Tongue (tissue), 2 donors: Measurements from ENCODE around the gene ACLY. TPM values are rescaled to one million over a fixed set of nuclear protein-coding genes. Genes with fewer than 3 reads are reported as not detected.
A peak's percentile ranks its signal among the peaks of the same experiment; 100 is the strongest.
"Not testable (repeated sequence)": the region's sequence is repeated elsewhere in the genome, so short reads cannot be mapped to it uniquely, and the experiment has no call there.

ENCODE experiments used
- DNase-seq: peaks from one replicate; pipeline ENCODE4 v3.0.0-alpha.2; 2015
- total RNA-seq: library from RNA; depleted of rRNA; stranded (reverse); fragments of >200 nt; gene quantifications from one replicate; pipeline ENCODE4 v1.2.3, GENCODE V29; 2014

Gene ACLY
- total RNA-seq, 1 donor from 2014 or later = 58.4 TPM

GRCh38 chr17:41939693-41940090, 20.9 kb upstream of the ACLY start:
- no peak for DNase-seq

GRCh38 chr17:41939044-41939692, 20.4 kb upstream of the ACLY start:
- DNase-seq = no peak

DNA sequence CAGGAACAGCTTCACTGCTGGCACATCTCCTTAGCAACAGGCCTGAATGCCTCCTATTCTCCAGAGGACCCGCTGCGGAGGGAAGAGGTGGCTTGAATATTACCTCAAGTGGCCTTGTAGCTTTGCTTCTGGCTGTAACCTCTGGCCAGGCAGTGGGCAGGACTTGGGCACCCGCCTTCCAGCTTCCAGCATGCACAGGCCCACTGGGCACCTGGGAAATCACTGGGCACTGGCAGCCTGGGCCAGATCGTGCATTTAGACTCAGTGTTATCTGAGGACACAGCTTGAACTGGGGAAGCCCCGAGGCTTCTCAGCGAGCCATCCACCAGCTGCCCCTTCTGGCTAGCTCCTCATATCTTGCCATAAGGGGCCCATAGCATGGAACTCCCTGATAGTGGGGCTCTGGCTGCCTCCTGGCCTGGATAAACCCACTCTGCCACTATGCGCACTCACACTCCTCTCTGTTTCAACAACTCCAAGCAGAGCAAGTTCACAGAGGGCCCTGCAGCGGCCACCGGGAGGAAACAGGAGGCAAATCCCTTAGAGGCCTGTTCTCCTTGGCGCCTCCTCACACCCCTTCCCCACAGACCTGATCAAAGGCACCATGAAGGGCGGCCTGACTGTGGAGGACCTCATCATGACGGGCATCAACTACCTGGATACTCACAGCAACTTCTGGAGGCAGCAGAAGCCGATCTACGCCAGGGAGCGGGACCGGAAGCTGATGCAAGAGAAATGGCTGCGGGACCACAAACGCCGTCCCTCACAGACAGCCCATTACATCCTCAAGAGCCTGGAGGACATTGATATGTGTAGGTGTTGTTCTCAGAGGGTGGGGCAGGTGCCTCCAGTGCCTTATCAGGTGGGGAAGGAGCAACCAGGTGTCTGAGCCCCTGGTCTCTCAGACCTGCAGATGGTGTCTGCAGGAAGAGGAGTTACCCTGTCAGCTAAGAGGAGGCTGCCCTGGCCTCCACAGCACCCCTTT, 19.5 kb upstream of the ACLY start:
- no peak for DNase-seq

- DNase-seq = no peak
These were observed 16.9 kb upstream of the ACLY start for GRCh38 chr17:41935641-41936040.

GRCh38 chr17:41932816-41933389, 14.2 kb upstream of the ACLY start:
- no peak for DNase-seq

DNA sequence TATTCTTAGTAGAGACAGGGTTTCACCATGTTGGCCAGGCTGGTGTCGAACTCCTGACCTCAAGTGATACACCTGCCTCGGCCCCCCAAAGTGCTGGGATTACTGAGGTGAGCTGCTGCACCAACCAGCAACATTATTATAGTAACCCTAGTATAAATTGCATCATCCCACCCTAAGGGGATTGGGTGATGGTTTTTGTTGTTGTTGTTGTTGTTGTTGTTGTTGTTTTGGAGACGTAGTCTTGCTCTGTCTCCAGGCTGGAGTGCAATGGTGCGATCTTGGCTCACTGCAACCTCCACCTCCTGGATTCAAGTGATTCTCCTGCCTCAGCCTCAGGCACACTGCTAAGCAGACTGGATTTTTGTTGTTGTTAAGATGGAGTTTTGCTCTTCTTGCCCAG, 13.0 kb upstream of the ACLY start:
- DNase-seq = not testable (repeated sequence)

DNA sequence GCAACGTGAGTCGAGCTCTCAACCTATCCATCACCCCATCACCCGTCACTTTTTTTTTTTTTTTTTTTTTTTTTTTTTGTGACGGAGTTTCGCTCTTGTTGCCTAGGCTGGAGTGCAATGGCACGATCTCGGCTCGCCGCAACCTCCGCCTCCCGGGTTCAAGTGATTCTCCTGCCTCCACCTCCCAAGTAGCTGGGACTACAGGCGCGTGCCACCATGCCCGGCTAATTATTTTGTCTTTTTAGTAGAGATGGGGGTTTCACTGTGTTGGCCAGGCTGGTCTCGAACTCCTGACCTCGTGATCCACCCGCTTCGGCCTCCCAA, 12.0 kb upstream of the ACLY start:
- not testable (repeated sequence) for DNase-seq

- DNase-seq = peak; percentile 98
These were observed 11.5 kb upstream of the ACLY start, which contains the start of gene ODAD4 for GRCh38 chr17:41930009-41930832. Gene ODAD4, plus strand, starts transcription at chr17:41930617. Its CDS starts 107 bp downstream, at chr17:41930724.

DNA sequence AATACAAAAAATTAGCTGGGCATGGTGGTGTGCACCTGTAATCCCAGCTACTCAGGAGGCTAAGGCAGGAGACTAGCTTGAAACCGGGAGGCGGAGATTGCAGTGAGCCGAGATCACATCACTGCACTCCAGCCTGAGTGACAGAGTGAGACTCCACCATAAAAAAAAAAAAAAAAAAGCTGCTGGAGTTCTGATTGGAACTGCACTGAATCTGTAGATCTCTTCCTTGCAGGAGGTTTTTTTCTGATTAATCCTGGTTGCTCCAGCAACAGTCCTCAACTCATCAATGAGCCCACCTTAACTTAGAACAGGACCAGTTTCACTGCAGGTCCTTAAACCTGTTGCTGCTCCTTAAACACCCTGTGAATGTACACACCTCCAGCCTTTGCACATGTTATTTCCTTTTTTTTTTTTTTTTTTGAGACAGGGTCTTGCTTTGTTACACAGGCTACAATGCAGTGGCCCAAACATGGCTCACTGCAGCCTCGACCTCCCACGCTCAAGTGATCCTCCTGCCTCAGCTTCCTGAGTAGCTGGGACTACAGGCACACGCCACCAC, 10.0 kb upstream of the ACLY start:
- DNase-seq = no peak

DNA sequence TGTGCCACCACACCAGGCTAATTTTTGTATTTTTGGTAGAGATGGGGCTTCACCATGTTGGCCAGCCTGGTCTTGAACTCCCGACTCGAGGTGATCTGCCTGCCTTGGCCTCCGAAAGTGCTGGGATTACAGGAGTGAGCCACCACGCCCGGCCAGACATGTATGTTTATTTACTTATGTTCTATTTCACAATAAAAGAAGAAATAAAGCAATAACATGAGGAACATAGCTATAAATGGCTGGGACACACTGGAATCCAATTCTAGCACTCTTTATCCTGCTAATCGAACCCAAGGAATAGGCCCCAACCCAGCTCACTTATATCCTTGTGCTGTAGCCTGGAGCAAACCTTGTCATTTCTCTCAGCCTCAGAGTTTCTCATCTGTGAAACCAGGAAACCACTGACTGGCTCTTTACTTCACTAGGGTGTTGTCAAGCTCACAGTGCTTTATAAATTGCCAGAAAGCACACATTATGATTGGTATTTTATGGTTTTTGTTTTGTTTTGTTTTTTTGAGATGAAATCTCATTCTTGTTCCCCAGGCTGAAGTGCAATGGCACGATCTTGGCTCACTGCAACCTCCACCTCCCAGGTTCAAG, 7.3 kb upstream of the ACLY start:
- DNase-seq = no peak

DNA sequence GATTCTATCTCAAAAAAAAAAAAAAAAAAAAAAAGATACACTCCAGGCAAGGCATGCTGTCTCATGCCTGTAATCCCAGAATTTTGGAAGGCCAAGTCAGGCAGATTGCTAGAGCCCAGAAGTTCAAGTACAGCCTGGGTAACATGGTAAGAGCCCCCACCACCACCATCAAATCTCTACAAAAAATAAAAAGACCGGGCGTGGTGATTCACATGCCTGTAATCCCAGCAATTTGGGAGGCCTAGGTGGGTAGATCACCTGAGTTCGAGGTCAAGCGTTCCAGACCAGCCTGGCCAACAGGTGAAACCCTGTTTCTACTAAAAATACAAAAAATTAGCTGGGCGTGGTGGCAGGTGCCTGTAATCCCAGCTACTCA, 1.8 kb upstream of the ACLY start:
- no peak for DNase-seq

- DNase-seq = no peak
These were observed 1.3 kb upstream of the ACLY start for GRCh38 chr17:41919840-41920579.

- DNase-seq = no peak
These were observed 540 bp upstream of the ACLY start for GRCh38 chr17:41919165-41919817.

DNA sequence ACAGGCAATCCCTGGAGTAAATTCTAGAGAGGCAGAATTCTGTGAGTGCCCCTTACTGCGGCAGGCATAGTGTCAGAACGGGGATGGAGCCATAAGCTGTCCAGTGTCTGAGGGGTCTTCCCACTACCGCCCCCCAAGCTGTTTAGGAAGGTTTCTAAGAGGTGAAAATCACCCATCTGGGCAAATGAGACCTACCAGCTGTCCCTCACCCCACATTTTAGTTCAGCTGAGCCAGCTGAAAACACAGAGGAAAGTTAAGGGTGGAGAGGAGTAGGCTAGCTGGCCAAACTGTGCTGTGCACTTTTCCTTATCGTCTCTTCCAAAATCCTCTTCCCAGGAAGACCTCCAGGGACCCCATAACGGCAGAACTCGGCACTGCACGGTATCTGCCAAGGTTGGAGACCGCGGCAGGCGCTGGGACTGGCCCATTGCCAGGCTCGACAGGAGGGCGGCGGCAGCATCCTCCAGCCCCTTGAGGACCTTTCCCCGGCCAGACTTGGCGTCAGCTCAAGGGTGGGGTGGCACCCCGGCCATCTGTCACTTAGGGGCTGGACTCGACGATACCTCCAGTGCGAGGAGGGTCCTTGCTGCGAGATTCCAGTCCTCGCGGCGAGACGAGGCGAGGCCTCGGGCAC, 955 bp downstream of the ACLY start:
- DNase-seq = peak; percentile 81

GRCh38 chr17:41917192-41917591, 1.6 kb downstream of the ACLY start:
- peak; percentile 84 for DNase-seq

DNA sequence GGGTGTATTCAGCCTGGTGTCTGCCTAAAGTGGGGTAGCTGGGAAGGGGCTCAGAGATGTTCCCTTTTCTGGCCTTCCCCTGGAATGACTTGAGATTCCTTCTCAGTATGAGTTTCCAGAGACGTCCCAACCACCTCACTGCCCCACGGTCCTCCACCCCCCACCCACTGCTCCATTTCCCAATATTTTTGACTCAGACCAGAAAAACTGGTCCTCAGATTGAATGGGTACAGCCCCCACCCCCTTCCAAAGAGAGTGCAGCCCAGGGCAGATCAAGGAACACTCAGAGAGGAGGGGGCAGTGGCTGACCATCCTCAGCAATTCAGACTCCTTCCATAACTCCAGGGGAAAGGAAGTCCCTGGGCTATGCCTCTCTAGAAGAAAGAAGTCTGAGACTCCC, 3.2 kb downstream of the ACLY start:
- no peak for DNase-seq

- DNase-seq = no peak
These were observed 3.7 kb downstream of the ACLY start for GRCh38 chr17:41915020-41915419.

GRCh38 chr17:41914358-41914766, 4.4 kb downstream of the ACLY start:
- no peak for DNase-seq

- DNase-seq = no peak
These were observed 5.0 kb downstream of the ACLY start for GRCh38 chr17:41913798-41914197.

GRCh38 chr17:41912925-41913324, 5.8 kb downstream of the ACLY start:
- DNase-seq = no peak
